ENCODE measurements around the gene LYZ.

Gene LYZ

GRCh38 chr12:69339999-69340398 lies 8.2 kb upstream of the LYZ start:
- DNase-seq: no peak

GRCh38 chr12:69341328-69341727 lies 6.9 kb upstream of the LYZ start:
- no peak for DNase-seq

GRCh38 chr12:69342421-69342820 lies 5.8 kb upstream of the LYZ start:
- no peak for DNase-seq

GRCh38 chr12:69343357-69343756 lies 4.8 kb upstream of the LYZ start:
- DNase-seq: no peak

GRCh38 chr12:69343885-69344612 lies 4.1 kb upstream of the LYZ start:
- DNase-seq: no peak

GRCh38 chr12:69345077-69345476 lies 3.1 kb upstream of the LYZ start:
- no peak for DNase-seq

- no peak for DNase-seq
These were observed 2.4 kb upstream of the LYZ start for GRCh38 chr12:69345742-69346141.

GRCh38 chr12:69350002-69350626 lies 1.9 kb downstream of the LYZ start:
- no peak for DNase-seq

GRCh38 chr12:69350777-69351176 lies 2.6 kb downstream of the LYZ start:
- DNase-seq: no peak

- DNase-seq: no peak
These were observed 3.5 kb downstream of the LYZ start for GRCh38 chr12:69351462-69352236.

GRCh38 chr12:69352904-69353303 lies 4.7 kb downstream of the LYZ start:
- DNase-seq: no peak

- DNase-seq: no peak
These were observed 6.0 kb downstream of the LYZ start for GRCh38 chr12:69354172-69354555.

- DNase-seq: no peak
These were observed 6.5 kb downstream of the LYZ start for GRCh38 chr12:69354556-69355187.

GRCh38 chr12:69355363-69356028 lies 7.3 kb downstream of the LYZ start:
- DNase-seq: no peak

GRCh38 chr12:69359531-69360347 lies 11.6 kb downstream of the LYZ start, which contains the start of gene YEATS4:
TSS of gene YEATS4 (plus strand) at chr12:69359743. CDS start at chr12:69359973, 230 bp downstream.
- peak; percentile 75 to 80 for DNase-seq

GRCh38 chr12:69360348-69360672 lies 12.1 kb downstream of the LYZ start:
- DNase-seq: no peak

- DNase-seq: no peak
These were observed 18.6 kb downstream of the LYZ start for GRCh38 chr12:69366796-69367195.

GRCh38 chr12:69368171-69368570 lies 20.0 kb downstream of the LYZ start:
- no peak for DNase-seq

GRCh38 chr12:69383074-69383473 lies 34.9 kb downstream of the LYZ start:
- DNase-seq: no peak

- no peak for DNase-seq
These were observed 36.9 kb downstream of the LYZ start for GRCh38 chr12:69385038-69385437.

- no peak for DNase-seq
These were observed 38.7 kb downstream of the LYZ start for GRCh38 chr12:69386921-69387320.

- DNase-seq: peak in 1 of 2 donors; percentile 68
These were observed 40.2 kb downstream of the LYZ start for GRCh38 chr12:69388371-69388770.

Data from hippocampal formation (tissue), 2 donors.